Stimulated activated effector memory CD8-positive, alpha-beta T cell treated with anti-CD3 and anti-CD28 coated beads, Interleukin-12 subunit alpha, Interleukin-12 subunit beta, amount 100 ng/mL, for 72 hours (primary cell): Measurements from ENCODE around the gene TRDN.

Source experiments
- ATAC-seq: fragments of 150-1000 bp; cut with Tn5 transposase; 2 replicates; pipeline ENCODE4 v1.10.0; 2021
- DNase-seq, 2 donors: peaks; one replicate each; pipeline ENCODE4 v3.0.0; 2021 to 2022; ENCODE audit warnings: low spot score in 2 of 2
- H3K27ac Mint-ChIP-seq: one replicate; pipeline ENCODE4 v1.8.0; 2022; ENCODE audit warnings: mild to moderate bottlenecking, mixed read lengths
- H3K36me3 Mint-ChIP-seq: one replicate; pipeline ENCODE4 v1.8.0; 2022; ENCODE audit warnings: mild to moderate bottlenecking, mixed read lengths
- H3K4me1 Mint-ChIP-seq: one replicate; pipeline ENCODE4 v1.8.0; 2022; ENCODE audit warnings: mixed read lengths
- H3K4me3 Mint-ChIP-seq: one replicate; pipeline ENCODE4 v1.8.0; 2022; ENCODE audit warnings: mild to moderate bottlenecking, mixed read lengths
- H3K9me3 Mint-ChIP-seq: one replicate; pipeline ENCODE4 v1.8.0; 2022; ENCODE audit warnings: mixed read lengths

The TRDN gene

DNA sequence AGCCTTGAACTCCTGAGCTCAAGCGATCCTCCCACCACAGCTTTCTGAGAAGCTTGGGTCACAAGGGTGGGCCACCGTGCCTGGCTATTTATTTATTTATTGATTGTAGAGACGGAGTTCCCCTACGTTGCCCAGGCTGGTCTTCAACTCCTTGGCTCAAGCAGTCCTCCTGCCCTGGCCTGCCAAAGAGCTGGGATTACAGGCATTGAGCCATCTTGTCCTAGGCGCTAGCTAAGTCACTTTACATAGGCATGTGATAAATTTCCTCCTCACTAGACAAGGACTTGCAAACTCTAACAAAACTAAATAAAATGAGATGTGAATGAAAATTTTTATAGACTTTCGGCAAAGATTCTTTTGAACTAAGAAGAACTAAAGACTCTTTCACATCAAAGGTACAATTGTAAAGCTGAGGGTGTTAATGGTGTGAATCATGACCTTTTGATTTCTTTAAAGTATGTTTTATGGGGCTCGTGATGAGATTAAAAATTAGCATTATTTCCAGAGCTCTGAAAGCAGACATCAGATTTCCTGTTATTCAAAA lies 428.7 kb downstream of the TRDN start:
- H3K36me3 Mint-ChIP-seq: no peaks in the 10 kb centered on the region
- ATAC-seq: no peak
- H3K4me3 Mint-ChIP-seq: no peak overlapping the region
- peaks cover 4% of the 10 kb centered on the region for H3K9me3 Mint-ChIP-seq
- H3K4me1 Mint-ChIP-seq: no peaks in the 10 kb centered on the region
- no peak for DNase-seq
- H3K27ac Mint-ChIP-seq: no peak overlapping the region

GRCh38 chr6:123203928-123204327 lies 432.8 kb downstream of the TRDN start:
- no peak overlapping the region for H3K27ac Mint-ChIP-seq
- no peaks in the 10 kb centered on the region for H3K4me1 Mint-ChIP-seq
- H3K36me3 Mint-ChIP-seq: no peaks in the 10 kb centered on the region
- DNase-seq (no peak), ATAC-seq (no peak)
- H3K9me3 Mint-ChIP-seq: peaks cover 9% of the 10 kb centered on the region
- H3K4me3 Mint-ChIP-seq: no peak overlapping the region

GRCh38 chr6:123201869-123202372 lies 434.8 kb downstream of the TRDN start:
- no peaks in the 10 kb centered on the region for H3K4me1 Mint-ChIP-seq

GRCh38 chr6:123193298-123193697 lies 443.5 kb downstream of the TRDN start:
- Mint-ChIP-seq H3K27ac (no peak overlapping the region), H3K36me3 (no peaks in the 10 kb centered on the region), H3K4me3 (no peak overlapping the region), H3K9me3 (peaks cover 10% of the 10 kb centered on the region), H3K4me1 (no peaks in the 10 kb centered on the region)
- DNase-seq (no peak), ATAC-seq (no peak)

More at GRCh38 chr6:123201869-123202372, 434.8 kb downstream of the TRDN start:
- no peaks in the 10 kb centered on the region for H3K36me3 Mint-ChIP-seq
- peaks cover 10% of the 10 kb centered on the region for H3K9me3 Mint-ChIP-seq
- no peak overlapping the region for H3K27ac Mint-ChIP-seq
- H3K4me3 Mint-ChIP-seq: no peak overlapping the region
- DNase-seq (no peak), ATAC-seq (no peak)

- Mint-ChIP-seq H3K9me3 (peaks cover 12% of the 10 kb centered on the region), H3K4me1 (no peaks in the 10 kb centered on the region), H3K36me3 (no peaks in the 10 kb centered on the region), H3K27ac (no peak overlapping the region), H3K4me3 (no peak overlapping the region)
- DNase-seq (no peak), ATAC-seq (no peak)
Measured at GRCh38 chr6:123189816-123190215, 446.9 kb downstream of the TRDN start.

DNA sequence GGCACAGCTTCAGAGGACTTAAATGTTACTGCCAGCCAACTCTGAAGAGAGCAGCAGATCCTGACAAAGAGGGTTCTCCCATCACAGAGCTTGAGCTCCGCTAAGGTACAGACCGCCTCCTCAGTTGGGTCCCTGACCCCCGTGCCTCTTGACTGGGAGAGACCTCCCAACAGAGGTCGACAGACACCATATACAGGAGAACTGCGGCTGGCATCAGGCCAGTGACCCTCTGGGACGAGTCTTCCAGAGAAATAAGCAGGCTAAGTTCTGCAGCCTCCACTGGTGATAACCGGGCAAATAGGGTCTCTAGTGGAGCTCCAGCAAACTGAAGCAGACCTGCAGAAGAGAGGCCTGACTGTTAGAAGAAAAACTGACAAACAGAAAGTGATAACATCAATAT lies 453.8 kb downstream of the TRDN start:
- Mint-ChIP-seq H3K4me1 (no peaks in the 10 kb centered on the region), H3K9me3 (peaks cover 20% of the 10 kb centered on the region), H3K36me3 (no peaks in the 10 kb centered on the region), H3K27ac (no peak overlapping the region), H3K4me3 (no peak overlapping the region)
- no peak for ATAC-seq
- no peak for DNase-seq

- Mint-ChIP-seq H3K4me3 (no peak overlapping the region), H3K27ac (no peak overlapping the region), H3K4me1 (no peaks in the 10 kb centered on the region), H3K9me3 (peaks cover 13% of the 10 kb centered on the region), H3K36me3 (no peaks in the 10 kb centered on the region)
- DNase-seq: no peak
- ATAC-seq: no peak
Measured at GRCh38 chr6:123176706-123177105, 460.0 kb downstream of the TRDN start.

- peaks cover 3% of the 10 kb centered on the region for H3K9me3 Mint-ChIP-seq
- ATAC-seq (no peak), DNase-seq (no peak)
- H3K4me1 Mint-ChIP-seq: no peaks in the 10 kb centered on the region
- H3K27ac Mint-ChIP-seq: no peak overlapping the region
- no peak overlapping the region for H3K4me3 Mint-ChIP-seq
- no peaks in the 10 kb centered on the region for H3K36me3 Mint-ChIP-seq
Measured at GRCh38 chr6:123171341-123172115, 465.2 kb downstream of the TRDN start.

DNA sequence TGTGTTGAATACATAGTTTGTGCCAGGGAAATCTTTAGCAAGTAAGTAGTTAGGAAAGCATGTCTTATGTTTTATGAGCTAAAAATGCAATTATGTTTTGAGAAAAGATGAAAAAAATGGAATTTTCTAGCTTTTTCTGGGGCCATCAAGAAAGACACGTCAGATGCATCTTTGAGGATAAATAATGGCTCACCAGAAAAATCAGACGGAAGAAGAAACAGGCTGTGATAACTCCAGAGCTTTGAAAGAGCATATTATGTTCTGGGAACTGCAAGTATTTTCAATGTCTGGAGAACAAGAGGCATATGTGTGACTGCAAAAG lies 467.0 kb downstream of the TRDN start:
- no peaks in the 10 kb centered on the region for H3K4me1 Mint-ChIP-seq
- no peak for DNase-seq

GRCh38 chr6:123168892-123169773 lies 467.6 kb downstream of the TRDN start:
- DNase-seq (no peak), ATAC-seq (no peak)
- H3K9me3 Mint-ChIP-seq: peaks cover 9% of the 10 kb centered on the region
- H3K4me3 Mint-ChIP-seq: no peak overlapping the region
- H3K27ac Mint-ChIP-seq: no peak overlapping the region
- H3K36me3 Mint-ChIP-seq: no peaks in the 10 kb centered on the region
- H3K4me1 Mint-ChIP-seq: no peaks in the 10 kb centered on the region

More for the DNA sequence above, 467.0 kb downstream of the TRDN start:
- no peak for ATAC-seq
- Mint-ChIP-seq H3K4me3 (no peak overlapping the region), H3K9me3 (peaks cover 6% of the 10 kb centered on the region), H3K27ac (no peak overlapping the region), H3K36me3 (no peaks in the 10 kb centered on the region)

DNA sequence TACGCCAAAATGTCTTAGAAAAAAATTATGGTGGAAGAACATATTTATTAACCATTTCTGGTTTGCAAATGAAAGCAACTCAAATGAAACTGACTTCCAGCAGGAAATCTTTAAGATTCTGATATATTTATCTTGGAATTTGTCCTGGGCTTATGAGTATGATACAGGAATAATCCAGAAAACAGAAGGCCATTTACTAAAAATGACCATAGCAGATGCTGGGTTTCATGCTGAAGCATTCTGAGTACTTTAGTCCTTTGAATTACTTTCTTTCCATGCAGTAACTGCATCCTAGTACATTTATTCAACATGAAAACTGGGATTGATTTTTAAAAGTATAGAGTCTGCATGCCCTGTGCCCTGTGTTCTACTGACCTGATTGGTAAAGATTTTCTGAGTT lies 468.3 kb downstream of the TRDN start:
- ATAC-seq: no peak
- H3K27ac Mint-ChIP-seq: no peak overlapping the region
- H3K4me1 Mint-ChIP-seq: no peaks in the 10 kb centered on the region

More for the DNA sequence above, 468.3 kb downstream of the TRDN start:
- Mint-ChIP-seq H3K4me3 (no peak overlapping the region), H3K36me3 (no peaks in the 10 kb centered on the region), H3K9me3 (peaks cover 12% of the 10 kb centered on the region)
- DNase-seq: no peak
